Smooth muscle cell of the brain vasculature (primary cell): ENCODE measurements around the gene SRGAP2C.
"Not testable (repeated sequence)": the region's sequence is repeated elsewhere in the genome, so short reads cannot be mapped to it uniquely, and the experiment has no call there.

Source experiments
- DNase-seq: peaks from one replicate; pipeline ENCODE4 v3.0.0-alpha.2; 2012; ENCODE audit warnings: low read depth, low spot score

SRGAP2C gene

DNA sequence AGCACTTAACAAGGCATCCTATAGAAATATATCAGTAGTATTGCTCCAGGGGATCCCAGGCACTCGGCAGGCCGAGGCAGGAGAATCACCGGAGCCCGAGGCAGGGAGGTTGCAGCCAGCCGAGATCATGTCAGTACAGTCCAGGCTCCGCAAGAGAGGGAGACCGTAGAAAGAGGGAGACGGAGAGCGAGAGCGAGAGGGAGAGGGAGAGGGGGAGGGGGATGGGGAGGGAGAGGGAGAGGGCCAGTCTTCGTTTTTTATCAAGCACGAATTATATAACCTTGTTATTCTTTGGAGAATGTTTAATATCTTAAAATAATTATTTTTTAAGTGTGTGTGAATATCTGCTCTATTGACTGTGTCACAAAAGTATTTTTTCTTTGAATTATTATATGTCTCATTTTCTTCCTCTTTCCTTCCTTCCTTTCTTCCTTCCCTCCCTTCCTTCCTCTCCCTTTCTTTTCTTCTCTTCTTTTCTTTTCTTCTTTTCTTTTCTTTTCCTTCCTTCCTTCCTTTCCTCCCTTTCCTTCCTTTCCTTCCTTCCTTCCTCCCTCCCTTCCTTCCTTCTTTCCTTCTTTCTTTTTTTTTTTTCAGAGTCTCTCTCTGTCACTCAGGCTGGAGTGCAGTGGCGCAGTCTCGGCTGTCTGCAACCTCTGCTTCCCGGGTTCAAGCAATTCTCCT is 233.7 kb downstream of the SRGAP2C start:
- no peak for DNase-seq

DNA sequence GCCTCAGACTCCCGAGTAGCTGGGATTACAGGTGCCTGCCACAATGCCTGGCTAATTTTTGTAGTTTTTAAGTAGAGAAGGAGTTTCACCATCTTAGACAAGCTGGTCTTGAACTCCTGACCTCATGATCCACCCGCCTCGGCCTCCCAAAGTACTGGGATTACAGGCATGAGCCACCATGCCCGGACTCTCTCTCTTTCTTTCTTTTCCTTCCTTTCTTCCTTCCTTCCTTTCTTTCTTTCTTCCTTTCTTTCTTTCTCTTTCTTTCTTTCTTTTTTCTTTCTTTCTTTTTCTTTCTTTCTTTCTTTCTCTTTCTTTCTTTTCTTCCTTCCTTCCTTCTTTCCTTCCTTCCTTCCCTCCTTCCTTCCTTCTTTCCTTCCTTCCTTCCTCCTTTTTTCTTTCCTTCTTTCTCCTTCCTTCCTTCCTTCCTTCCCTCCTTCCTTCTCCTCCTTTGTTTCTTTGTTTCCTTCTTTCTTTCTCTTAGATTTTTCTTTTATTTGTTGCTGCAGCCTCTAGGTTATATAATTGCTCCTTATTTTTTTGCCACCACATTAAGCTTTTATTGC is 234.4 kb downstream of the SRGAP2C start:
- not testable (repeated sequence) for DNase-seq

DNA sequence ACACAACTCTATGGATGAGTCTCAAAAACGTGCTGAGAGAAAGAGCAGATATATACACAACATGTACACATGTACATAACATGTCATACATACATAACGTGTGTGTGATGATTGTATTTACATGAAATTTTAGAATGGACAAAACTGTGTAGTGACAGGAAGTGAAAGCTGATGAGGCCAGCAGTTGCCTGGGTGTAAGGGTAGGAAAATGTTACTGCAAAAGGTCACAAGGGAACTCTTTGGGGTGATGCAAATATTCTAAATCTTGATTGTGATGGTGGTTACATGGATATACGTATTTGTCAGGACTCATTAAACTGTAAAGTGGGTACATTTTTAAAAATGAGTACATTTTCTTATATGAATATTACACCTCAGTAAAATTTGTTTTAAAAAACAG is 236.7 kb downstream of the SRGAP2C start:
- not testable (repeated sequence) for DNase-seq

- DNase-seq: not testable (repeated sequence)
Observed at GRCh38 chr1:121423956-121424355, 239.2 kb downstream of the SRGAP2C start.

GRCh38 chr1:121433517-121433916 is 248.7 kb downstream of the SRGAP2C start:
- DNase-seq: not testable (repeated sequence)

- not testable (repeated sequence) for DNase-seq
Observed at GRCh38 chr1:121438862-121439261, 254.1 kb downstream of the SRGAP2C start.

- no peak for DNase-seq
Observed at GRCh38 chr1:121440993-121441392, 256.2 kb downstream of the SRGAP2C start.
